CD4-positive, alpha-beta T cell treated with Interleukin-4 for 4 hours (primary cell): ENCODE results near the gene PRKCSH.
"Not testable (repeated sequence)": the region's sequence is repeated elsewhere in the genome, so short reads cannot be mapped to it uniquely, and the experiment has no call there.

Experiments used
- DNase-seq: peaks from one replicate; pipeline ENCODE4 v3.0.0-alpha.2; 2020

PRKCSH gene, protein sequence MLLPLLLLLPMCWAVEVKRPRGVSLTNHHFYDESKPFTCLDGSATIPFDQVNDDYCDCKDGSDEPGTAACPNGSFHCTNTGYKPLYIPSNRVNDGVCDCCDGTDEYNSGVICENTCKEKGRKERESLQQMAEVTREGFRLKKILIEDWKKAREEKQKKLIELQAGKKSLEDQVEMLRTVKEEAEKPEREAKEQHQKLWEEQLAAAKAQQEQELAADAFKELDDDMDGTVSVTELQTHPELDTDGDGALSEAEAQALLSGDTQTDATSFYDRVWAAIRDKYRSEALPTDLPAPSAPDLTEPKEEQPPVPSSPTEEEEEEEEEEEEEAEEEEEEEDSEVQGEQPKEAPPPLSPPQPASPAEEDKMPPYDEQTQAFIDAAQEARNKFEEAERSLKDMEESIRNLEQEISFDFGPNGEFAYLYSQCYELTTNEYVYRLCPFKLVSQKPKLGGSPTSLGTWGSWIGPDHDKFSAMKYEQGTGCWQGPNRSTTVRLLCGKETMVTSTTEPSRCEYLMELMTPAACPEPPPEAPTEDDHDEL

GRCh38 chr19:11435057-11435832, at the start of gene PRKCSH, which contains the start of gene ODAD3:
Gene PRKCSH, plus strand, starts transcription at chr19:11435635. Its CDS starts 483 bp downstream, at chr19:11436118.
Gene ODAD3, minus strand, starts transcription at chr19:11435121. Its CDS starts 105 bp downstream, at chr19:11435016.
- peak; percentile 100 for DNase-seq

DNA sequence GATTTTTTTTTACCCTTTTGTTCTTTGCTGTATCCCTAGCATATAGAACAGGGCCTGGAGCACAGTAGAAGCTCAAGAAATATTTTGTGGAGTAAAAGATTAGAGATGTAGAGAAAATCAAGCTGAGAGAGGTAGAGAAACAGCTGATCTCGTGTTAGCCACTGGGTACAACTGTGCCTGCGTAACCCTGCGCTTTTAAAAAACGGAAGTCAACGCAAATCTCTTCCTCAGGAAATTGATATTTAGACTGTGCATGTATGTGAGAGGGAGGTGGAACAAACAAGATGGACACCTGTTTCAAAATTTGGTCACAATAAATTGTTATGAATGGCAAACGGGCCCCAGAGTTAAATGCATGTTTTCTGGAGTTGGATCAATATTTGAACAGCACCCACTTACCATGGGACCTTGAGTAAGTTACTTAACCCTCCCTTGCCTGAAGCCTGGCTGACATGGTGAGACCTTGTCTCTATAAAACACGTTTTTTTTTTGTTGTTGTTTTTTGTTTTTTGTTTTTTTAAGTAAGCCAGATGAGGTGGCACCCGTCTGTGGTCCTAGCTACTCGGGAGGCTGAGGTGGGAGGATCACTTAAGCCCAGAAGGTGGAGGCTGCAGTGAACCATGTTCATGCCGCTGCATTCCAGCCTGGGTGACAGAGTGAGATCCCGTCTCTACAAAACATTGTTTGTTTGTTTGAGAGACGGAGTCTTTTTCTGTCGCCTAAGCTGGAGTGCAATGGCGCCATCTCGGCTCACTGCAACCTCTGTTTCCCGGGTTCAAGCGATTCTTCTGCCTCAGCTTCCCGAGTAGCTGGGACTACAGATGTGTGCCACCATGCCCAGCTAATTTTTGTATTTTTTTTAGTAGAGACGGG, 48.0 kb upstream of the PRKCSH start:
- DNase-seq, result no peak

GRCh38 chr19:11390359-11390758, 45.1 kb upstream of the PRKCSH start:
- no peak for DNase-seq

- no peak for DNase-seq
These were observed 44.3 kb upstream of the PRKCSH start for GRCh38 chr19:11390933-11391680.

- no peak for DNase-seq
These were observed 38.3 kb upstream of the PRKCSH start for GRCh38 chr19:11397089-11397610.

DNA sequence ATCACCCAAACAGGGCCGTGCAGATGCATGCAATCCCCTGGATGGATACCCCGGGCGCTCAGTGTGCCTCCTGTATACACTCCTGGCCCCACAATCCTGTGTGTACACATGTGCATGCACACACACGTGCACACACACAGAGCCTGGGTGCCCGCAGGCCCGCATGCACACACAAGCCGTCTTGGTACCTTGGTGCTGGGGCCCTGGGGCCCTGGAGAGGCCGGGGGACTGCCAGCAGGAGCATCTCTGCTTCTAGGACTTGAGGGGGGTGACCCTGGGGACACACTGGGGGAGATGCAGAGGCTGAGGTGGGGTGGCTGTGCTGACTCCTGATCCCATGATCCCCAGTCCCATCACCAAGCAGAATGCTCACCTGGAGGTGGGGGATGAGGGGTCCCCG, 35.8 kb upstream of the PRKCSH start:
- DNase-seq, result no peak

GRCh38 chr19:11400798-11401197, 34.6 kb upstream of the PRKCSH start:
- DNase-seq, result no peak

DNA sequence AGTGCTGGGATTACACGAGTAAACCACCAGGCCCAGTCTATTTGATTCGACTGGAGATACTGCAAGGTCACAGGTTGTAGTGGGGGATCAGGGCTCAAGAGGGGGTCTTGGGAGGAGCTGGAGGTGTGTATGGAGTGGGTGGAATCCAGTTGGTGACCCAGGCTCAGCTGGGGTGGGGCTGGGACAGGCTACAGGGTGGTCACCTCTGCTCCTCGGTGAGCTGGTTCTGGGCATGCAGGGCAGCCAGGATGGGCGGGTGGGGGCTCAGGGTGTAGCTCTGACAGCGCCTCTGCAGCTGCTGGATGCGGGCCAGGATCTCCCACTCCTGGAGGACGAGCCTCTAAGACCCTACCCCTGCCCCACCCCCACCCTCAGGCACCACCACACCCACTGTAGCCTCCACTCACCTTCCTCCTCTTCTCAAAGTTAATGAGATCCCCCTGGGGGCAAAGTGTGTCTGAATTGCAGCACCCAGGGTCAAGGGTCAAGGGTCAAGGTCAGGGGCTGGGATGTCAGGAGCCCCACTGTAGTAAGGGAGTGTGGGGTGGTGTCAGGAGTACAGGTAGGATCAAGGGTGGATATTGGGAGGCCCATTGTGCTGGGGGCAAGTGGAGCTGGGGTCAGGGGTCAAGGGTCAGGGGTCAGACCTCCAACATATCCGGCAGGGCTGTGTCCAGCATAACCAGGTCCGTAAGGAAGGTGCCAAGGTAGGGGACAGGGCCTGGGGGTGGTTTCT, 33.5 kb upstream of the PRKCSH start:
- no peak for DNase-seq

DNA sequence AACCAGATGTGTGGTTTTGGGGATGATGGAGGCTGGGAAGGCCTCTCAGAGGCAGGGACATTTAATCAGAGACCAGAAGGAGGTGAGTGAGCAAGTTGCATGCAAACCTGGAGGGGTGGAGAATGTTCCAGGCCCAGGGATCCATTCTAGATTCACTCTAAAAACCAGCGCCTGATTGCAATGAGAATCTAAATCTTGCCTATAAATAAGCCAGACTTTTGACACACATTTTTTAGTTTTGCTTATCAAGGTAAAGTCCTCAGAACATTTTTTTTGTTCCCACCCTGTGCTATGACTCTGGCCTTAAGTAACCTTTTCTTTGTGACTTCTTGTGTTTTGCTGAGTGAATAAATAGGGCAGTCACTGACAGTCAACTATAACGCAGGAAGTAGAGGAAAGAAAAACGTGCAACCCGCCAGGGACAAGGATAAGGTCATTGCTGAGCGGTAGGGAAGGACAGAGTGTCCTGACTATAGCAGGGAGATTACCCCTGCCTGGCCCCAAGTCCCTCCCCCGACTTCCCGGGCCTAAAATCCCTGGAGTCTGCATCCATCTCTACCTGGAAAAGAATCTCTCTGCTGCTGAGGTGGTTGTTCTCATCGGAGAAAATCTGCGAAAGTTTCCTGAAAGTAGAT, 30.7 kb upstream of the PRKCSH start:
- DNase-seq, result no peak

DNA sequence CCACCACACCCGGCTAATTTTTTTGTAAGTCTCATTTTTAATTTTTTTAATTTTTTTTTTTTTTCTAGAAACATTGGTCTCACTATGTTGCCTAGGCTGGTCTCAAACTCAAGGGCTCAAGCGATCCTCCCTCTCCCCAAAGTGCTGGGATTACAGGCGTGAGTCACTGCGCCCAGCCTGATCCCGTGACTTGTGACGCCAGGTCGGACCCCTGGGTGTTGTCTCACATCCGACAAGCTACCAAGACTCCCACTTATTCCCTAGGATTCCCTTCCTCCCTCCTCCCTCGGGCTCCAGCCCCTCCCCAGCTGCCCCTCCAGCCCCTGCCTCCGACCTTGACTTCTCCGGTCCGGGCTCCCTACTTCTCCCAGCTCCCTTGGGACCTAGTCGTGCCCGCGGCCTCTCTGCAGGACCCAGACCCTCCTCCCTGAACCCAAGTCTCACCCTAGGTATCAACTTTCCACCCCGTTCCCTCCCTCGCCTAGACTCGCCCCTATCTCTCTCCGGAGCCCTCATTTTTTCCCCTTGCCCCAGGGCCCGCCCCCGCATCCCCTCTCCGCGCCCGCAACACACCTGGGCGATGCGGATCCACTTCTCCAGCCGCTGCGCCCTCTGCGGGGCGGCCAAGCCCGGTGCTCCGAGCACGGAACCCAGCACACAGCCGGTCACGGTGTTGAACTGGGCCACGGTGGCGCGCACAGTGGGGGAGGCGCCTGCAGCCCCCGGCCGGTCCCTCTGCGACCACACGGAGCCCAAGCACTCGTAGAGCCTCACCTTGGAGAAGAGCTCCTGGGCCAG, 29.4 kb upstream of the PRKCSH start:
- no peak for DNase-seq

DNA sequence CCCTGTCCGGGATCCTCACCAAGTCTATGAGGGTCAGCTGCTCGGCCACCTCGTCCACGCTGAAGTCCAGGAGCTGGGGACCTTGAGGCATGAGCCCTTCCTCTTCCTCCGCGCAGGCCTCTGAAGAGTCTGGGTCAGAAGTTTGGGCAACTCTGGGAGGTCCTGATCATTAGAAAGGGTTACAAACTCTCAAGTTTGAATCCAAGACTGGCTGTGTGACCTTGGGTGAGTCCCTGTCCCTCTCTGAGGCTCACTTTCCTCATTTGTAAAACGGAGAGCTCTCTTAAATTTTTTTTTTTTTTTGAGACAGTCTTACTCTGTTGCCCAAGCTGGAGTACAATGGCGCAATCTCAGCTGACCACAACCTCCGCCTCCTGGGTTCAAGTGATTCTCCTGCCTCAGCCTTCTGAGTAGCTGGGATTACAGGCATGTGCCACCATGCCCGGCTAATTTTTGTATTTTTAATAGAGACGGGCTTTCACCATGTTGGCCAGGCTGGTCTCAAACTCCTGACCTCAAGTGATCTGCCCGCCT, 28.7 kb upstream of the PRKCSH start:
- not testable (repeated sequence) for DNase-seq

- no peak for DNase-seq
These were observed 26.8 kb upstream of the PRKCSH start for GRCh38 chr19:11408591-11408990.

GRCh38 chr19:11410682-11411081, 24.8 kb upstream of the PRKCSH start:
- no peak for DNase-seq

DNA sequence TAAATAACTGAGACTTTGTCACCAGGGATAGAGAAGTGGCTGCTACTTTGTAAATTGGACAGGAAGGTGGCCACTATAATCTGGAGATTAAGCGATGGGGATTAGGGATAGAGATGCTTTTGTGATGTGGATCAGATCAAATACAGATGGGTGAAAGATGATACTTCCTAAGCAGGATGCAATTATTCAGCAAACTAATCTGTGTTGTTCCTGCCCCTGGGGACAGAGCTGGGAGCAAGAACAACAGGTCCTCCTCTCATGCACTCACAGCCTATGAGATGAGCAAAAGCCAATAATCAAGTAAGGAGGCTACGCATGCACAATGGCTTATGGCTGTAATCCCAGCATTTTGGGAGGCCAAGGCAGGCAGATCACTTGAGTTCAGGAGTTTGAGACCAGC, 20.9 kb upstream of the PRKCSH start:
- DNase-seq, result no peak

DNA sequence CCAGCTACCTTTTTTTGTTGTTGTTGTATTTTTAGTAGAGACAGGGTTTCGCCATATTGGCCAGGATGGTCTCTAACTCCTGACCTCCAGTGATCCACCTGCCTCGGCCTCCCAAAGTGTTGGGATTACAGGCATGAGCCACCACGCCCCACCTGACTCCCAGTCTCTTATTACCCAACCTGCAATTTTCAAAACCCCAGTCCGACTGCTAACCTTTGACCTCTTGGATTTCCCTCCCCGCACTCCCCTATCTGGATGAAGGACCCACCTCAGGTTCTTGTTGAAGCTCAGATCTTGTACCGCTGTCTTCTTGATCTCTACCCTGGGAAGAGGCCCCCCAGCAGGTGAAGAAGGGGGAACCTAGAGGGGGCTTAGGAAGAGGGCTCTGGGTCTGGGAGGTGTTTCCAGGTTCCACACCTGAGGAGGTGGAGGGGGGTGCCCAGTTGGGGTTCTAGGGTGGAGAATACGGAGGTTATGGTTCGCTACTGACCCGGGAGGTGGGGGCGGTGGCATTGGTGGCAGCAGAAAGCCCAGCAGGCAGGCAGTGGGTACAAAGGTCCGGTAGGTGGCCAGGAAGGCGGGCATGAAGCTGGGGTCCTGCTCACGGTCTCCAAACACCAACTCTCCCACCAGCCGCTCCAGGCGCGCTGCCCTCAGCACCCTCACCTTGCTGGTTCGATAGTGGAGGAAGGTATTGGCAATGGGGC, 18.9 kb upstream of the PRKCSH start:
- no peak for DNase-seq

DNA sequence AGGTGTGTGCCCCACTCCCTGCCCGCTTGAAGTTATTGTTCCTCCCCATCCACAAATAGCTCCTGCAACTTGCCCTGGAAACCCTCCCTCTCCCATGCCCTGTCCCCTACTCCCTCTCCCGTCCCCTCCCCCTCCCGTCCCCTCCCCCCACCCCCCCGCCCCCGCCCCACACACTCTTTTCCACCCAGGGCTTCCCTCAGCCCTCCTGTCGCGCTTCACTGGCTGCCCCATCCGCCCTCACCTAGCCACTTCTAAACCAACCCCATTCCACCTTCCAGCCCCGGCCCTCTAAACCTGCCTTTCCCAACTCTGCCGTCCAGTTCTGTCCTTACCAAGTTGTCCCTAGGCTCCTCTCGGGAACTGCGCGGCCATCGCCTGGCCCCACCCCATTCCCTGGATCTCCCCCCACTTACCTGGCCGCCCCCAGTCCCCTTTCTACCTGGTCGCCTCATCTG, 17.3 kb upstream of the PRKCSH start:
- no peak for DNase-seq

GRCh38 chr19:11418549-11419506, 16.6 kb upstream of the PRKCSH start, which contains the start of gene RGL3:
Gene RGL3, minus strand, starts transcription at chr19:11419314. Its CDS starts 36 bp downstream, at chr19:11419278.
- no peak for DNase-seq
